Heart left ventricle (tissue), 16 donors: ENCODE results near the gene CLGN. TPM values are rescaled to one million over a fixed set of nuclear protein-coding genes. Genes with fewer than 3 reads are reported as not detected.

Experiments
- ATAC-seq, 4 donors: fragments of 200-7000 bp; cut with Tn5 transposase; one replicate each; pipeline ENCODE4 v1.9.1; 2020 to 2022; ENCODE audit warnings: moderate library complexity in 4 of 4, mild to moderate bottlenecking in 3 of 4, moderate number of reproducible peaks in 1 of 4
- DNase-seq, 5 donors: peaks; one replicate each; pipeline ENCODE4 v3.0.0-alpha.2; 2020
- H3K27ac ChIP-seq, 12 donors: fragments of 200-600 bp; sonication (generic) in 4 of 12; one replicate each; pipeline versions ENCODE4 v1.5.0 to v1.8.0; 2016 to 2022; ENCODE audit warnings: mild to moderate bottlenecking in 2 of 12
- H3K27me3 ChIP-seq, 9 donors: fragments of 200-600 bp; sonication (generic) in 2 of 9; one replicate each; pipeline versions ENCODE4 v1.5.1 to v1.8.0; 2016 to 2022; ENCODE audit warnings: mild to moderate bottlenecking in 3 of 9
- H3K36me3 ChIP-seq, 9 donors: fragments of 200-600 bp; sonication (generic) in 2 of 9; one replicate each; pipeline versions ENCODE4 v1.5.0 to v1.8.0; 2018 to 2022; ENCODE audit warnings: mild to moderate bottlenecking in 2 of 9
- H3K4me1 ChIP-seq, 12 donors: fragments of 200-600 bp; sonication (generic) in 4 of 12; one replicate each; pipeline versions ENCODE4 v1.5.0 to v1.8.0; 2016 to 2022; ENCODE audit warnings: mild to moderate bottlenecking in 3 of 12
- H3K4me3 ChIP-seq, 12 donors: fragments of 200-600 bp; sonication (generic) in 4 of 12; one replicate each; pipeline versions ENCODE4 v1.5.0 to v1.8.0; 2017 to 2022; ENCODE audit warnings: mild to moderate bottlenecking in 9 of 12, moderate library complexity in 4 of 12
- H3K9me3 ChIP-seq, 12 donors: fragments of 200-600 bp; sonication (generic) in 4 of 12; one replicate each; pipeline versions ENCODE4 v1.5.0 to v1.8.0; 2016 to 2022; ENCODE audit warnings: mild to moderate bottlenecking in 1 of 12
- POLR2A ChIP-seq, 2 donors: fragments of 450-650 bp; IDR thresholded peaks; one replicate each; pipeline ENCODE4 v1.6.1; 2017; ENCODE audit warnings: antibody characterized with exemption in 2 of 2, mild to moderate bottlenecking in 2 of 2, moderate library complexity in 2 of 2
- WGBS, 4 donors: extraction: QIAGEN DNeasy Blood & Tissue Kit in 2 of 4; methylation state at CpG; one replicate each; pipeline versions ENCODE4 v1.1.5 to v1.1.7; 2013 to 2018; 5-methylcytosine and 5-hydroxymethylcytosine counted together
- intact Hi-C, 10 donors: fragments of 100-400 bp; cut with DNase I; formaldehyde crosslinking; loops; one replicate each; pipeline versions ENCODE4 v1.11.1 to v1.14.2; 2022
- polyA plus RNA-seq, 2 donors: library from polyadenylated mRNA; stranded (reverse); fragments of 200-250 nt; gene quantifications; one replicate each; pipeline ENCODE4 v1.2.3, GENCODE V29; 2013
- total RNA-seq, 9 donors: library from RNA; depleted of rRNA in 2 of 9; stranded (reverse); fragments of >200 nt in 2 of 9; fragmentation: NEBNext Ultra II Directional in 3 of 9; extraction: Animal tissue kit (Norgen Biotek cat#: 25700) in 3 of 9; gene quantifications; one replicate each; pipeline versions ENCODE4 v1.1.0 to v1.2.4, GENCODE V29; 2016 to 2023
- TF ChIP-seq, protein P1 (sequence below), 12 donors: fragments of 200-600 bp; sonication (generic) in 4 of 12; IDR thresholded peaks; one replicate each; pipeline versions ENCODE4 v1.5.0 to v1.8.0; 2018 to 2022; ENCODE audit warnings: antibody characterized with exemption in 12 of 12, mild to moderate bottlenecking in 5 of 12
- donor health status: ischemic (EF 13 %, LVEDD 7.1; RV severe dilation, severe dysfunction).
- donor health status: healthy with polysubstance abuse.
- donor health status: DM: no; HTN: yes; CAD: no.
- donor health status: DM: no; HTN: no; CAD: no.
- donor health status: ischemic (EF 25% LVEDD 6.9; RV normal size, moderate dysfunction).
- donor health status: ischemic (EF 25% LVEDD 5.7; RV mildly dilated, moderate dysfunction).
- donor health status: healthy.
- donor health status: DM: yes; HTN: yes; CAD: no.
- donor health status: ischemic (EF 35%, LVEDD 5.7; RV mildly dilated, moderate dysfunction).
- donor health status: nonischemic (EF 11% LVEDD 7.7; RV severe dilation, severe dysfunction).
- donor health status: DM: yes; HTN: yes; CAD: no.
- donor health status: PGD.
- donor health status: ischemic (EF 29% LVEDD 5.4; RV normal size, mild dysfunction).
- donor health status: nonischemic (EF 23%, LVEDD 6.1; RV moderate dilation, normal function).

CLGN gene
- total and polyA plus RNA-seq, 11 donors = 29.0 to 86.4 (median 57.0) TPM

DNA sequence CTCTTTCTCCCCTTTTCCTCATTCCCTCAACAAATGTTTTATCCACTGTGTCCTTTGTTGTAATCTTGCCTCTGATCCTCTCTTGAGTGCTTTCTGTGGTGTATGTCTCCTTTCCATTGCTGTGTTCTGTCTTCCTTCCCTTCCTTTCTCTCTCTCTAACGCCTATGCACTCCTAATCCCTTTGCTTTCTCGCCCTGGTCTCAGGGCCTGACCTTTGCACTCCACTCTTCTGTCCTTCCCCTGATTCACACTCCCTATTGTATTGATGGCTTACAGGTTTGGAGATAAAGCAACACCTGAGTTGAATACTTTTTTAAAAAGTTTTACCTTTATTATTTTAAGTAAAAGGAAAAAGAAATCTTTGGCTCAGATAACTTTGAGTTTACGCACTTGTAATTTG is 69.6 kb downstream of the CLGN start:
- DNase-seq (no peak), ATAC-seq (no peak)
- no peaks in the 10 kb centered on the region for H3K4me1 ChIP-seq
- 73 to 80% (median 78%) methylated on average over 3 of the region's 3 CpGs for WGBS, 4 donors
- intact Hi-C loops = loop anchor here in 4 of 10 donors (2.0 to 10.0 kb wide), 5 partner anchors 253 to 497 kb away; no protein-coding TSS in a partner anchor
- TF ChIP-seq, protein P1, sequence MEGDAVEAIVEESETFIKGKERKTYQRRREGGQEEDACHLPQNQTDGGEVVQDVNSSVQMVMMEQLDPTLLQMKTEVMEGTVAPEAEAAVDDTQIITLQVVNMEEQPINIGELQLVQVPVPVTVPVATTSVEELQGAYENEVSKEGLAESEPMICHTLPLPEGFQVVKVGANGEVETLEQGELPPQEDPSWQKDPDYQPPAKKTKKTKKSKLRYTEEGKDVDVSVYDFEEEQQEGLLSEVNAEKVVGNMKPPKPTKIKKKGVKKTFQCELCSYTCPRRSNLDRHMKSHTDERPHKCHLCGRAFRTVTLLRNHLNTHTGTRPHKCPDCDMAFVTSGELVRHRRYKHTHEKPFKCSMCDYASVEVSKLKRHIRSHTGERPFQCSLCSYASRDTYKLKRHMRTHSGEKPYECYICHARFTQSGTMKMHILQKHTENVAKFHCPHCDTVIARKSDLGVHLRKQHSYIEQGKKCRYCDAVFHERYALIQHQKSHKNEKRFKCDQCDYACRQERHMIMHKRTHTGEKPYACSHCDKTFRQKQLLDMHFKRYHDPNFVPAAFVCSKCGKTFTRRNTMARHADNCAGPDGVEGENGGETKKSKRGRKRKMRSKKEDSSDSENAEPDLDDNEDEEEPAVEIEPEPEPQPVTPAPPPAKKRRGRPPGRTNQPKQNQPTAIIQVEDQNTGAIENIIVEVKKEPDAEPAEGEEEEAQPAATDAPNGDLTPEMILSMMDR (IDR thresholded peaks at IDR 0.05) = no peak
- TF ChIP-seq POLR2A (IDR thresholded peaks at IDR 0.05) = no peak
- no peak overlapping the region for H3K27ac ChIP-seq
- H3K9me3 ChIP-seq = no peaks in the 10 kb centered on the region
- no peaks in the 10 kb centered on the region for H3K36me3 ChIP-seq
- H3K4me3 ChIP-seq = no peak overlapping the region
- peaks cover 0 to 4% (median 0%) of the 10 kb centered on the region in 9 donors for H3K27me3 ChIP-seq

DNA sequence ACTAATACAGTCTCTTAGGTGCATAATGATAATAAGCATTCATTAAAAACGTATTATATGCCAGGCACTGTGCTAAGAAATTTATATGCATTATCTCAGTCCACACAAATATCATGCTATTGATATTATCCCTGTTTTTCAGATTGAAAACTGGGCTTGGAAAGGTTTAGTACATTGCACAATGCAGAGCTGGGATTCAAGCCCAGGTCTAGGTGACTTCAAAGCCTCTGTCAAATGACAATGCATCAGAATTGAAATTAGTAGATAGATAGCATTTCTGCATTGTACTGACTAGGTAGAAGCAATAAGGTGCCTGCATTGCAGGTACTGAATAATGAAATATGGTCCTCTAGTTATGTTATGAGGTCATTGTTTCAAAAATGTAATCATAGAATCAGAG is 72.2 kb downstream of the CLGN start:
- intact Hi-C loops = loop anchor here in 3 of 10 donors (5.0 to 10.0 kb wide), 3 partner anchors 257 to 500 kb away; no protein-coding TSS in a partner anchor
- no peaks in the 10 kb centered on the region for H3K36me3 ChIP-seq
- DNase-seq = no peak
- ATAC-seq = no peak
- TF ChIP-seq, protein P1 (IDR thresholded peaks at IDR 0.05) = no peak
- TF ChIP-seq POLR2A (IDR thresholded peaks at IDR 0.05) = no peak
- no peaks in the 10 kb centered on the region for H3K9me3 ChIP-seq
- no peak overlapping the region for H3K4me3 ChIP-seq
- no peak overlapping the region for H3K27ac ChIP-seq
- 63 to 90% (median 81%) methylated on average over 1 of the region's 1 CpG for WGBS, 4 donors
- H3K4me1 ChIP-seq = no peaks in the 10 kb centered on the region
- peaks cover 0 to 4% (median 0%) of the 10 kb centered on the region in 9 donors for H3K27me3 ChIP-seq

DNA sequence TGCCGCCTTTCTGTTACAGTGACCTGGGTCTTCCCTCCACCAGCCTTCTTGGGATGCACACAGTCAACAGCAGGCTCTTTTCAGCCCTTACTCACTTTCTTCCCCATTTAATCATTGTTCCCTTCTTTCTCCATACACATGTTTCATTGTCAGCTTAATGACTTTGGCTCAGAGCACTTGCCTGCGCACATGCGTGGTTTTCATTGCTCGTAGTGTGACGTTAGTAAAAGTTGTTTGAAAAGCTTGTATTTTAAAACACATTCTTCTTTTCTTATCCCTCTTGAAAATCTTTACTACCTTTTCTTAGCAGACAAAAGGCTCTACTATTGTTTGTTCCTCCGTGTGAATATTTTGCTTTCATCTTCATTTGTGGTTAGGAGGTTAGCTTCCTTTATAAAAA is 73.7 kb downstream of the CLGN start:
- no peak for ATAC-seq
- 84 to 88% (median 86%) methylated on average over 6 of the region's 6 CpGs for WGBS, 4 donors
- TF ChIP-seq, protein P1 (IDR thresholded peaks at IDR 0.05) = no peak
- TF ChIP-seq POLR2A (IDR thresholded peaks at IDR 0.05) = no peak
- H3K4me1 ChIP-seq = no peaks in the 10 kb centered on the region
- no peaks in the 10 kb centered on the region for H3K36me3 ChIP-seq
- no peak for DNase-seq
- intact Hi-C loops = loop anchor here in 1 of 10 donors (10.0 kb wide), 1 partner anchor 501 kb away; no protein-coding TSS in a partner anchor
- H3K27me3 ChIP-seq = peaks cover 0 to 6% (median 0%) of the 10 kb centered on the region in 9 donors
- no peak overlapping the region for H3K27ac ChIP-seq
- no peak overlapping the region for H3K4me3 ChIP-seq
- H3K9me3 ChIP-seq = no peaks in the 10 kb centered on the region

DNA sequence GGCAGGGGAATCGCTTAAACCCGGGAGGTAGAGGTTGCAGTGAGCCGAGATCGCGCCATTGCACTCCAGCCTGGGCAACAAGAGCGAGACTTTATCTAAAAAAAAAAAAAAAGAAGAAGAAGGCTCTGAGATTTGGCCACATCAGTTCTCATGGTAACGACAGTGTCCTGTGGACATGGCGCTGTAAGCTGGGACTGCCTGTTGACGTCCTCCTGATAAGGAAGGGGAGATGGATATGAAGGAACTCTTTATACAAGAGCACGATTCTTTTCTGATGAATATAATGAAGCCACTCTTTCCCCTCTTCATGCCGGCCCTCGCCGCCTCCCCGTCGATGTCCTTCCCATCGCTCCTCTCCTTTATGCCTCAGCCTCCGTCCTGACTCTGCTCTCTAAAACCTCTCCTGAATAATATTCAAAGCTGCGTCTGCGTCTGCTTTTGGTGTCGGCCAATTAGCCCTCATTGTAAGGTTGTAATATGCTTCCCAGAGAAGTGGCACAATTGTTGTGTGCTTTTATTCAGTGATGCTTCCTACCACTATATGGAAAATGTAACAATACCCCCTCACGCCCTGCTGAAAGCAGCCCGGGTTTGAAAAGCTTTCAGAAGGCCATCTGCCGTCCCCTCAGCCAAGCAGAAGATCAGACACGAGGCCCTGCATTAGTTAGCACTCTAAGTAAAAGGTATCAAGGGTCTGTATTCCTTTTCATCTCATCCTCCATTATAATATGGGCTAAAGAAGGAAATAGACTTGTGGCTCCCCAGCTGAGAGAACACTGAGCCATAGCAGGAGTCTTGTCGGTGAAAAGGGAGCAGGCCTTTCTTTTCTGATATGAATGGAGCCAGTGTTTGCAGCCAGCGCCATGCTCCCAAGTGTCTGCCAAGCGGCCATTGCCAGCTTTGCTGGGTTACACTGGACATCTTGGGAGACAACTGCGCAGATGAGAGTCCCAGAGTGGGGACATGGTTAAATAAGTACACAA is 76.1 kb downstream of the CLGN start:
- no peaks in the 10 kb centered on the region for H3K4me1 ChIP-seq
- TF ChIP-seq, protein P1 (IDR thresholded peaks at IDR 0.05) = no peak
- no peak for TF ChIP-seq POLR2A (IDR thresholded peaks at IDR 0.05)
- DNase-seq (no peak), ATAC-seq (no peak)
- intact Hi-C loops = loop anchor here in 1 of 10 donors (10.0 kb wide), 1 partner anchor 503 kb away; no protein-coding TSS in a partner anchor
- no peaks in the 10 kb centered on the region for H3K9me3 ChIP-seq
- 78 to 86% (median 81%) methylated on average over 28 of the region's 28 CpGs for WGBS, 4 donors
- no peak overlapping the region for H3K27ac ChIP-seq
- no peaks in the 10 kb centered on the region for H3K36me3 ChIP-seq
- no peak overlapping the region for H3K4me3 ChIP-seq
- peaks cover 0 to 6% (median 0%) of the 10 kb centered on the region in 9 donors for H3K27me3 ChIP-seq
